SK-N-SH (cell line): Measurements from ENCODE around the gene NECAB2. TPM values are rescaled to one million over a fixed set of nuclear protein-coding genes. Genes with fewer than 3 reads are reported as not detected.

Experiments
- CTCF ChIA-PET: fragments of 300-600, 350-600 bp; formaldehyde crosslinking; extraction: SDS; loops from one replicate; lab custom pipeline; 2021; lab: Yijun Ruan, JAX
- POLR2A ChIA-PET: fragments of 350-600 bp; sonication (Branson Sonifier 250); formaldehyde crosslinking; extraction: SDS; loops from one replicate; lab custom pipeline; 2020; ENCODE audit warnings: antibody characterized with exemption, inconsistent platforms; lab: Yijun Ruan, JAX
- DNase-seq: peaks from one replicate; pipeline ENCODE4 v3.0.0; 2012
- H2AFZ ChIP-seq: fragments of 200-600 bp; sonication (generic); 2 replicates; pipeline ENCODE4 v1.8.1; 2016; ENCODE audit warnings: antibody characterized with exemption, mild to moderate bottlenecking, low read depth
- H3F3A ChIP-seq: fragments of 200-600 bp; sonication (generic); replicated peaks from 2 replicates; pipeline ENCODE3; 2016; ENCODE audit warnings: antibody characterized with exemption, mild to moderate bottlenecking; ENCODE audit not compliant: insufficient read depth
- H3K27ac ChIP-seq, 2 experiments: fragments of 200-500 bp in 1 of 2; fragments of 200-600 bp in 1 of 2; sonication (Bioruptor generic) in 1 of 2; sonication (generic), shearing (Covaris generic) in 1 of 2; 2 replicates each; pipeline versions ENCODE4 v1.5.1 to v1.6.1; 2014 to 2016; ENCODE audit warnings: low read depth in 2 of 2, inconsistent platforms in 1 of 2, low read length in 1 of 2, mild to moderate bottlenecking in 1 of 2, mixed read lengths in 1 of 2
- H3K27me3 ChIP-seq: fragments of 200-600 bp; sonication (generic), shearing (Covaris generic); 2 replicates; pipeline ENCODE4 v1.6.1; 2016; ENCODE audit warnings: mixed run types; ENCODE audit not compliant: insufficient read depth
- H3K36me3 ChIP-seq, 2 experiments: fragments of 200-500 bp in 1 of 2; fragments of 200-600 bp in 1 of 2; sonication (Bioruptor generic) in 1 of 2; sonication (generic) in 1 of 2; replicated peaks in 1 of 2; 2 replicates each; pipeline versions ENCODE3 to v1.5.1; 2014 to 2016; ENCODE audit warnings: low read length in 1 of 2, mild to moderate bottlenecking in 1 of 2; ENCODE audit not compliant: insufficient read depth in 2 of 2, control insufficient read depth in 1 of 2
- H3K4me1 ChIP-seq, 2 experiments: fragments of 200-500 bp in 1 of 2; fragments of 200-600 bp in 1 of 2; sonication (Bioruptor generic) in 1 of 2; sonication (generic), shearing (Covaris generic) in 1 of 2; 2 replicates each; pipeline versions ENCODE4 v1.5.1 to v1.6.1; 2014 to 2016; ENCODE audit warnings: low read depth in 1 of 2, low read length in 1 of 2, mixed run types in 1 of 2; ENCODE audit not compliant: insufficient read depth in 2 of 2, control insufficient read depth in 1 of 2
- H3K4me2 ChIP-seq: fragments of 200-600 bp; sonication (generic), shearing (Covaris generic); 2 replicates; pipeline ENCODE4 v1.6.1; 2017; ENCODE audit warnings: mixed run types
- H3K4me3 ChIP-seq, 2 experiments: fragments of 200-500 bp in 1 of 2; fragments of 200-600 bp in 1 of 2; sonication (Bioruptor generic) in 1 of 2; sonication (generic), shearing (Covaris generic) in 1 of 2; 2 replicates each; pipeline versions ENCODE4 v1.5.1 to v1.8.1; 2014 to 2016; ENCODE audit warnings: low read depth in 2 of 2, inconsistent platforms in 1 of 2, low read length in 1 of 2, mild to moderate bottlenecking in 1 of 2, mixed read lengths in 1 of 2, moderate library complexity in 1 of 2
- H3K79me2 ChIP-seq: fragments of 200-600 bp; sonication (generic); 2 replicates; pipeline ENCODE4 v1.8.1; 2017; ENCODE audit warnings: mild to moderate bottlenecking; ENCODE audit not compliant: insufficient read depth
- H3K9ac ChIP-seq: fragments of 200-600 bp; sonication (generic); 2 replicates; pipeline ENCODE4 v1.6.1; 2017; ENCODE audit warnings: mixed run types
- H3K9me2 ChIP-seq: fragments of 200-600 bp; sonication (generic); 2 replicates; pipeline ENCODE4 v1.6.1; 2017; ENCODE audit warnings: mixed run types
- H3K9me3 ChIP-seq: fragments of 200-600 bp; sonication (generic); 2 replicates; pipeline ENCODE4 v1.6.1; 2017; ENCODE audit warnings: mixed run types, mild to moderate bottlenecking, moderate library complexity
- H4K20me1 ChIP-seq: fragments of 200-600 bp; sonication (generic); 2 replicates; pipeline ENCODE4 v1.6.1; 2017; ENCODE audit warnings: mild to moderate bottlenecking, mixed run types; ENCODE audit not compliant: insufficient read depth
- CTCF ChIP-seq: fragments of 200-600 bp; sonication (generic); IDR thresholded peaks from 2 replicates; pipeline ENCODE4 v1.6.1; 2017; ENCODE audit warnings: antibody characterized with exemption, mild to moderate bottlenecking, moderate library complexity
- ELF1 ChIP-seq: IDR thresholded peaks from 2 replicates; pipeline ENCODE4 v1.4.0; 2012
- EP300 ChIP-seq, 2 experiments: IDR thresholded peaks; 2 replicates each; pipeline versions ENCODE4 v1.4.0 to v1.6.1; 2012; ENCODE audit warnings: borderline replicate concordance in 1 of 2, low read depth in 1 of 2, low read length in 1 of 2
- FOSL2 ChIP-seq: IDR thresholded peaks from 2 replicates; pipeline ENCODE4 v1.4.0; 2012; ENCODE audit warnings: low read depth, mild to moderate bottlenecking, moderate library complexity, borderline replicate concordance
- JUND ChIP-seq: IDR thresholded peaks from 2 replicates; pipeline ENCODE4 v1.4.0; 2012
- MAX ChIP-seq: IDR thresholded peaks from 2 replicates; pipeline ENCODE4 v1.4.0; 2012; ENCODE audit warnings: low read depth
- NRF1 ChIP-seq: IDR thresholded peaks from 2 replicates; pipeline ENCODE4 v1.6.1; 2012; ENCODE audit warnings: low read depth, mild to moderate bottlenecking, low read length
- RCOR1 ChIP-seq: fragments of 150-350 bp; IDR thresholded peaks from 2 replicates; pipeline ENCODE4 v1.6.1; 2017; ENCODE audit warnings: antibody characterized with exemption, low read length
- RXRA ChIP-seq: IDR thresholded peaks from 2 replicates; pipeline ENCODE4 v1.4.0; 2012; ENCODE audit warnings: low read depth, mild to moderate bottlenecking, borderline replicate concordance
- SIN3A ChIP-seq: IDR thresholded peaks from 2 replicates; pipeline ENCODE4 v1.6.1; 2012; ENCODE audit warnings: low read depth, mild to moderate bottlenecking, low read length, moderate library complexity, borderline replicate concordance
- SMC3 ChIP-seq: IDR thresholded peaks from 2 replicates; pipeline ENCODE4 v1.6.1; 2012; ENCODE audit warnings: low read depth, low read length, improper control_type of control experiment
- TAF1 ChIP-seq: IDR thresholded peaks from 2 replicates; pipeline ENCODE4 v1.6.1; 2012; ENCODE audit warnings: low read depth, mild to moderate bottlenecking, low read length, moderate library complexity, borderline replicate concordance
- TEAD4 ChIP-seq: IDR thresholded peaks from 2 replicates; pipeline ENCODE4 v1.4.0; 2012; ENCODE audit warnings: mild to moderate bottlenecking, borderline replicate concordance; ENCODE audit not compliant: insufficient read depth
- ZBTB33 ChIP-seq: IDR thresholded peaks from 2 replicates; pipeline ENCODE4 v1.4.0; 2012; ENCODE audit warnings: low read depth, borderline replicate concordance
- WGBS: methylation state at CpG from one replicate; pipeline ENCODE4 v1.1.6; 2017; ENCODE audit warnings: low lambda C conversion rate; 5-methylcytosine and 5-hydroxymethylcytosine counted together
- polyA plus RNA-seq, 3 experiments: library from polyadenylated mRNA; depleted of rRNA; stranded (reverse); fragments of >200 nt; gene quantifications; 2 replicates each; pipeline ENCODE4 v1.2.3, GENCODE V29; 2012
- TF ChIP-seq, protein P1 (sequence below): IDR thresholded peaks from 2 replicates; pipeline ENCODE4 v1.4.0; 2012; ENCODE audit warnings: low read depth, borderline replicate concordance
- TF ChIP-seq, protein P2 (sequence below): IDR thresholded peaks from 2 replicates; pipeline ENCODE4 v1.6.1; 2012; ENCODE audit warnings: mild to moderate bottlenecking, low read depth, low read length, moderate library complexity
- TF ChIP-seq, protein P3 (sequence below): fragments of 150-350 bp; IDR thresholded peaks from 2 replicates; pipeline ENCODE4 v1.6.1; 2016; ENCODE audit warnings: mild to moderate bottlenecking, low read depth, low read length

The NECAB2 gene
- polyA plus RNA-seq, 1 of the 3 experiments (the other 2 are of a cell fraction), result 0.58 TPM

DNA sequence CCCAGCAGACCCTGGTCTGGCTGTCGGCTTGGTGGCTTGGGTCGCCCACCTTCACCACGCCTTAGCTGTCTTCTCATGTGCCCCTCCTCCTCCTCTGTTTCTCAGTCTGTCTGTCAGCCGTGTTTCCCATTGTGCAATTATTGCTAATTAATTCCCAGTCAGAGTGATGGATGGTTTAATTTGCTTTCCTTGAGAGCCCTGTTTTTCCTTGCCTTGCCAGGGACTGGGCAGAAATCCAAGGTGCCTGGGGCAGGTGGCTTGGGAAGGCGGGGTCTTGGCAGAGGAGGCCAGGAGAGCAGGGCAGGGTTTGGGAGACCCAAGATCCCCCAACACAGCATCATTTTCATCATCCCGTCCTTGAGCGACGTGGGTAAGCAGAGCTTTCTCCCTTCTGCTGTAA is 21.3 kb downstream of the NECAB2 start:
- Histone ChIP-seq H3K9ac (no peak overlapping the region), H3K36me3 (no peaks in the 10 kb centered on the region), H4K20me1 (no peaks in the 10 kb centered on the region), H3K27ac (no peak overlapping the region), H3K9me2 (no peaks in the 10 kb centered on the region), H3K4me2 (no peak overlapping the region), H3F3A (no peaks in the 10 kb centered on the region), H3K27me3 (peaks cover 12% of the 10 kb centered on the region; the same call in 1 of the 2 replicates), H3K4me3 (no peak overlapping the region), H3K4me1 (peaks cover 0 to 12% of the 10 kb centered on the region in 2 experiments; a peak in 1 of 4 replicates), H2AFZ (no peak overlapping the region), H3K79me2 (no peaks in the 10 kb centered on the region), H3K9me3 (no peaks in the 10 kb centered on the region)
- POLR2A ChIA-PET, result no interaction called here
- 29% methylated on average over 8 of the region's 8 CpGs for WGBS
- peak; percentile 72 for DNase-seq
- TF ChIP-seq, protein P1, sequence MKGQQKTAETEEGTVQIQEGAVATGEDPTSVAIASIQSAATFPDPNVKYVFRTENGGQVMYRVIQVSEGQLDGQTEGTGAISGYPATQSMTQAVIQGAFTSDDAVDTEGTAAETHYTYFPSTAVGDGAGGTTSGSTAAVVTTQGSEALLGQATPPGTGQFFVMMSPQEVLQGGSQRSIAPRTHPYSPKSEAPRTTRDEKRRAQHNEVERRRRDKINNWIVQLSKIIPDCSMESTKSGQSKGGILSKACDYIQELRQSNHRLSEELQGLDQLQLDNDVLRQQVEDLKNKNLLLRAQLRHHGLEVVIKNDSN, result no peak
- peak; percentile 47; the same call in 1 of the 2 replicates for TF ChIP-seq RCOR1
- TF ChIP-seq EP300 (IDR thresholded peaks at IDR 0.05; ENCODE audit: borderline replicate concordance in 1 of 2, low read depth in 1 of 2, low read length in 1 of 2), result peak in 1 of 2 experiments; percentile 53; a peak in 1 of 4 replicates
- CTCF ChIA-PET, result interaction anchor here (1.0 to 1.5 kb wide), 2 partner anchors 32 to 74 kb away, joined by 4 to 7 read pairs; no protein-coding TSS in a partner anchor

DNA sequence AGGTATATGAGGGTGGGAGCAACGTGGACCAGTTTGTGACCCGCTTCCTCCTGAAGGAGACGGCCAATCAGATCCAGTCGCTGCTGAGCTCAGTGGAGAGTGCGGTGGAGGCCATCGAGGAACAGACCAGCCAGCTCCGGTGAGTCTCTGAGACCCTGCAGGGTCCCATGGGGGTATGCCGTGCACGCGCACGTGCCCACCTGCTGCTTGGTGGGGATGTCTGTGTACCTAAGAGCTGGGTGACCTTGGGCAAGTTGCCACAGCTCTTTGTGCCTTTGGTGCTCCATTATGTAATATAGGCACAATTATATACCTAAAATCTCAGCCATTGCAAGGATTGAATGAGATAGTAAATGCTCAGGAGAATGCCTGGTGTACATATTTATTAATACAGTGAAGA is 22.4 kb downstream of the NECAB2 start:
- Histone ChIP-seq H3K9me2 (no peaks in the 10 kb centered on the region), H3K36me3 (no peaks in the 10 kb centered on the region), H2AFZ (no peak overlapping the region), H3K4me2 (no peak overlapping the region), H3K9me3 (no peaks in the 10 kb centered on the region), H3K79me2 (no peaks in the 10 kb centered on the region), H3K27me3 (peaks cover 12% of the 10 kb centered on the region; the same call in 1 of the 2 replicates), H3K9ac (no peak overlapping the region), H3F3A (no peaks in the 10 kb centered on the region), H3K4me3 (no peak overlapping the region), H3K27ac (no peak overlapping the region), H4K20me1 (no peaks in the 10 kb centered on the region), H3K4me1 (peaks cover 0 to 12% of the 10 kb centered on the region in 2 experiments; a peak in 1 of 4 replicates)
- no peak for DNase-seq
- 89% methylated on average over 6 of the region's 11 CpGs for WGBS
- CTCF ChIA-PET, result interaction anchor here (1.5 kb wide), 1 partner anchor 73 kb away, joined by 7 read pairs; no protein-coding TSS in a partner anchor
- POLR2A ChIA-PET, result no interaction called here
- TF ChIP-seq JUND (no peak), MAX (no peak), RCOR1 (no peak), TEAD4 (no peak), FOSL2 (no peak), ZBTB33 (no peak), TAF1 (no peak), NRF1 (no peak), SMC3 (no peak), CTCF (no peak), RXRA (no peak), EP300 (IDR thresholded peaks at IDR 0.05; ENCODE audit: borderline replicate concordance in 1 of 2, low read depth in 1 of 2, low read length in 1 of 2) (no peak), SIN3A (no peak), ELF1 (no peak)
- TF ChIP-seq, protein P2, sequence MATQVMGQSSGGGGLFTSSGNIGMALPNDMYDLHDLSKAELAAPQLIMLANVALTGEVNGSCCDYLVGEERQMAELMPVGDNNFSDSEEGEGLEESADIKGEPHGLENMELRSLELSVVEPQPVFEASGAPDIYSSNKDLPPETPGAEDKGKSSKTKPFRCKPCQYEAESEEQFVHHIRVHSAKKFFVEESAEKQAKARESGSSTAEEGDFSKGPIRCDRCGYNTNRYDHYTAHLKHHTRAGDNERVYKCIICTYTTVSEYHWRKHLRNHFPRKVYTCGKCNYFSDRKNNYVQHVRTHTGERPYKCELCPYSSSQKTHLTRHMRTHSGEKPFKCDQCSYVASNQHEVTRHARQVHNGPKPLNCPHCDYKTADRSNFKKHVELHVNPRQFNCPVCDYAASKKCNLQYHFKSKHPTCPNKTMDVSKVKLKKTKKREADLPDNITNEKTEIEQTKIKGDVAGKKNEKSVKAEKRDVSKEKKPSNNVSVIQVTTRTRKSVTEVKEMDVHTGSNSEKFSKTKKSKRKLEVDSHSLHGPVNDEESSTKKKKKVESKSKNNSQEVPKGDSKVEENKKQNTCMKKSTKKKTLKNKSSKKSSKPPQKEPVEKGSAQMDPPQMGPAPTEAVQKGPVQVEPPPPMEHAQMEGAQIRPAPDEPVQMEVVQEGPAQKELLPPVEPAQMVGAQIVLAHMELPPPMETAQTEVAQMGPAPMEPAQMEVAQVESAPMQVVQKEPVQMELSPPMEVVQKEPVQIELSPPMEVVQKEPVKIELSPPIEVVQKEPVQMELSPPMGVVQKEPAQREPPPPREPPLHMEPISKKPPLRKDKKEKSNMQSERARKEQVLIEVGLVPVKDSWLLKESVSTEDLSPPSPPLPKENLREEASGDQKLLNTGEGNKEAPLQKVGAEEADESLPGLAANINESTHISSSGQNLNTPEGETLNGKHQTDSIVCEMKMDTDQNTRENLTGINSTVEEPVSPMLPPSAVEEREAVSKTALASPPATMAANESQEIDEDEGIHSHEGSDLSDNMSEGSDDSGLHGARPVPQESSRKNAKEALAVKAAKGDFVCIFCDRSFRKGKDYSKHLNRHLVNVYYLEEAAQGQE, result no peak
- TF ChIP-seq, protein P3, sequence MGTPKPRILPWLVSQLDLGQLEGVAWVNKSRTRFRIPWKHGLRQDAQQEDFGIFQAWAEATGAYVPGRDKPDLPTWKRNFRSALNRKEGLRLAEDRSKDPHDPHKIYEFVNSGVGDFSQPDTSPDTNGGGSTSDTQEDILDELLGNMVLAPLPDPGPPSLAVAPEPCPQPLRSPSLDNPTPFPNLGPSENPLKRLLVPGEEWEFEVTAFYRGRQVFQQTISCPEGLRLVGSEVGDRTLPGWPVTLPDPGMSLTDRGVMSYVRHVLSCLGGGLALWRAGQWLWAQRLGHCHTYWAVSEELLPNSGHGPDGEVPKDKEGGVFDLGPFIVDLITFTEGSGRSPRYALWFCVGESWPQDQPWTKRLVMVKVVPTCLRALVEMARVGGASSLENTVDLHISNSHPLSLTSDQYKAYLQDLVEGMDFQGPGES, result no peak
